HEK293 (cell line): Measurements from ENCODE around the gene RSBN1L.

ENCODE experiments used
- CTCF ChIA-PET: fragments of 350-600 bp; formaldehyde crosslinking; extraction: SDS; loops from one replicate; lab custom pipeline; 2021; ENCODE audit warnings: antibody characterized with exemption; lab: Yijun Ruan, JAX
- POLR2A ChIA-PET: fragments of 300-600 bp; formaldehyde crosslinking; extraction: SDS; loops from one replicate; lab custom pipeline; 2020; ENCODE audit warnings: antibody characterized with exemption, inconsistent platforms; lab: Yijun Ruan, JAX
- H3K27ac ChIP-seq: fragments of 200-500 bp; sonication (Bioruptor generic); 2 replicates; pipeline ENCODE4 v1.5.1; 2014; ENCODE audit warnings: low read depth, low read length, control low read depth, inconsistent platforms; ENCODE audit errors: extremely low read depth
- H3K36me3 ChIP-seq, 2 experiments: fragments of 200-500 bp in 1 of 2; sonication (Bioruptor generic) in 1 of 2; 1 replicate in 1 of 2; 2 replicates in 1 of 2; pipeline ENCODE4 v1.5.1; 2014 to 2017; ENCODE audit warnings: inconsistent platforms in 2 of 2, low read length in 2 of 2; ENCODE audit not compliant: control insufficient read depth in 2 of 2, insufficient read depth in 1 of 2
- H3K4me1 ChIP-seq: fragments of 200-500 bp; sonication (Bioruptor generic); 2 replicates; pipeline ENCODE4 v1.5.1; 2014; ENCODE audit warnings: mild to moderate bottlenecking, low read length, inconsistent platforms; ENCODE audit not compliant: control insufficient read depth, insufficient read depth
- H3K4me3 ChIP-seq: 2 replicates; pipeline ENCODE4 v1.5.1; 2011; ENCODE audit warnings: low read depth, mild to moderate bottlenecking, control low read depth, low read length, moderate library complexity
- H3K9me3 ChIP-seq: fragments of 200-500 bp; sonication (Bioruptor generic); 2 replicates; pipeline ENCODE4 v1.5.1; 2014; ENCODE audit warnings: low read depth, low read length, inconsistent platforms; ENCODE audit not compliant: control insufficient read depth, insufficient read depth
- EGR2 ChIP-seq: fragments of 450-650 bp; formaldehyde crosslinking; IDR thresholded peaks from 2 replicates; pipeline ENCODE4 v1.5.1; 2016; ENCODE audit warnings: low read depth, missing biosample characterization, missing genetic modification characterization
- GLI4 ChIP-seq: fragments of 450-650 bp; formaldehyde crosslinking; IDR thresholded peaks from 2 replicates; pipeline ENCODE4 v1.5.1; 2016; ENCODE audit warnings: missing biosample characterization, missing genetic modification characterization
- KLF1 ChIP-seq: fragments of 450-650 bp; formaldehyde crosslinking; IDR thresholded peaks from 2 replicates; pipeline ENCODE4 v1.5.1; 2016; ENCODE audit warnings: missing biosample characterization, missing genetic modification characterization
- MYNN ChIP-seq: fragments of 450-650 bp; formaldehyde crosslinking; IDR thresholded peaks from 2 replicates; pipeline ENCODE4 v1.5.1; 2016; ENCODE audit warnings: missing biosample characterization, missing genetic modification characterization, borderline replicate concordance
- YY2 ChIP-seq: fragments of 450-650 bp; formaldehyde crosslinking; IDR thresholded peaks from 2 replicates; pipeline ENCODE4 v1.5.1; 2016; ENCODE audit warnings: missing biosample characterization, missing genetic modification characterization
- ZBTB7A ChIP-seq: fragments of 450-650 bp; formaldehyde crosslinking; IDR thresholded peaks from 2 replicates; pipeline ENCODE4 v1.5.1; 2016; ENCODE audit warnings: low read depth, missing biosample characterization, missing genetic modification characterization
- ZNF112 ChIP-seq: fragments of 450-650 bp; formaldehyde crosslinking; IDR thresholded peaks from 2 replicates; pipeline ENCODE4 v1.5.0; 2017; ENCODE audit warnings: missing biosample characterization, missing genetic modification characterization
- ZNF184 ChIP-seq: fragments of 450-650 bp; IDR thresholded peaks from 2 replicates; pipeline ENCODE4 v1.5.1; 2018; ENCODE audit warnings: missing biosample characterization, mild to moderate bottlenecking, missing genetic modification characterization
- ZNF19 ChIP-seq: fragments of 450-650 bp; formaldehyde crosslinking; IDR thresholded peaks from 2 replicates; pipeline ENCODE4; 2016; ENCODE audit warnings: missing biosample characterization, missing genetic modification characterization, low read depth
- ZNF211 ChIP-seq: fragments of 450-650 bp; formaldehyde crosslinking; IDR thresholded peaks from 2 replicates; pipeline ENCODE4 v1.5.1; 2016; ENCODE audit warnings: low read depth, missing biosample characterization, missing genetic modification characterization
- ZNF221 ChIP-seq: fragments of 450-650 bp; formaldehyde crosslinking; IDR thresholded peaks from 2 replicates; pipeline ENCODE4 v1.5.1; 2017; ENCODE audit warnings: missing biosample characterization, missing genetic modification characterization, borderline replicate concordance
- ZNF266 ChIP-seq: fragments of 450-650 bp; formaldehyde crosslinking; IDR thresholded peaks from 2 replicates; pipeline ENCODE4 v1.5.1; 2016; ENCODE audit warnings: missing biosample characterization, missing genetic modification characterization, low read depth
- ZNF311 ChIP-seq: fragments of 450-650 bp; formaldehyde crosslinking; IDR thresholded peaks from 2 replicates; pipeline ENCODE4 v1.5.1; 2017; ENCODE audit warnings: missing biosample characterization, missing genetic modification characterization, borderline replicate concordance
- ZNF501 ChIP-seq: fragments of 450-650 bp; formaldehyde crosslinking; IDR thresholded peaks from 2 replicates; pipeline ENCODE4 v1.5.1; 2016; ENCODE audit warnings: missing biosample characterization, missing genetic modification characterization
- ZNF510 ChIP-seq: fragments of 450-650 bp; formaldehyde crosslinking; IDR thresholded peaks from 2 replicates; pipeline ENCODE4 v1.5.1; 2018; ENCODE audit warnings: mild to moderate bottlenecking, missing genetic modification characterization, missing biosample characterization; ENCODE audit not compliant: insufficient replicate concordance
- ZXDB ChIP-seq: fragments of 450-650 bp; formaldehyde crosslinking; IDR thresholded peaks from 2 replicates; pipeline ENCODE4 v1.5.1; 2016; ENCODE audit warnings: missing biosample characterization, missing genetic modification characterization
- TF ChIP-seq, protein P1 (sequence below): fragments of 450-650 bp; formaldehyde crosslinking; IDR thresholded peaks from 2 replicates; pipeline ENCODE4 v1.5.1; 2016; ENCODE audit warnings: missing biosample characterization, missing genetic modification characterization
- TF ChIP-seq, protein P2 (sequence below): fragments of 450-650 bp; formaldehyde crosslinking; IDR thresholded peaks from 2 replicates; pipeline ENCODE4 v1.5.1; 2016; ENCODE audit warnings: missing biosample characterization, missing genetic modification characterization
- TF ChIP-seq, protein P3 (sequence below): fragments of 450-650 bp; formaldehyde crosslinking; IDR thresholded peaks from 2 replicates; pipeline ENCODE4 v1.5.1; 2016; ENCODE audit warnings: missing biosample characterization, missing genetic modification characterization
- TF ChIP-seq, protein P4 (sequence below): fragments of 450-650 bp; formaldehyde crosslinking; IDR thresholded peaks from 2 replicates; pipeline ENCODE4 v1.5.1; 2016; ENCODE audit warnings: missing biosample characterization, missing genetic modification characterization

The RSBN1L gene

DNA sequence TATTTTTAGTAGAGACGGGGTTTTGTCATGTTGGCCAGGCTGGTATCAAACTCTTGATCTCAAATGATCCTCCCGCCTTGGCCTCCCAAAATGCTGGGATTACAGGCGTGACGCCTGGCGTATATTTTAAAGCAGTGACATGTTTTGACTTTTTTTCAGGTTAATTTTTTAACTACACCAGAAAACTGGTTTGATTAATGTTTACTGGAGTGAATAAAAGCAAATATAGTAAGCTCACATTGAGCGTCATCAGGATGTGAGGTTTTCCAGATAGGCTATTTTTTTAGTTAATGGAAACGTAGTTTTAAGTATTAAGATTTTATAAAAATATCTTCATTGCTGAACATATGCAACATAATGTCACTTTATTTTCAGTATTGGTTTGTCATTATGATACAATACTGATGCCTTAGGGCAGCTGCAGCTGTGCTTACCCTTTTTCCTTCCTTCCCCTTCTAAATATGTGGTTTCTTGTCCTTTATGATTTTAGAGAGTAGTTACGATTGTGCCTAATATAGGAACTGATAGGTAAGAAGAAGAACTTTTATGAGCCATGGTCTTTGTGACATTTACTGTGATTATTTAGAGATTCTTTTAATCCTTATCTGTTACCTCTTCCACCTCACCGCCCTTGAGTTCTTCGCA, 64.7 kb downstream of the RSBN1L start:
- Histone ChIP-seq H3K4me1 (peaks cover 5% of the 10 kb centered on the region; the same call in 1 of the 2 replicates), H3K9me3 (no peaks in the 10 kb centered on the region), H3K36me3 (no peaks in the 10 kb centered on the region; a peak in 1 of 3 replicates), H3K27ac (no peak overlapping the region), H3K4me3 (no peak overlapping the region)
- TF ChIP-seq, protein P1, sequence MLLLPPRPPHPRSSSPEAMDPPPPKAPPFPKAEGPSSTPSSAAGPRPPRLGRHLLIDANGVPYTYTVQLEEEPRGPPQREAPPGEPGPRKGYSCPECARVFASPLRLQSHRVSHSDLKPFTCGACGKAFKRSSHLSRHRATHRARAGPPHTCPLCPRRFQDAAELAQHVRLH (tag by site-specific recombination), result no peak
- TF ChIP-seq ZNF112 (tag by site-specific recombination), result no peak
- no peak for TF ChIP-seq ZNF510
- TF ChIP-seq ZNF221 (tag by site-specific recombination), result no peak
- TF ChIP-seq ZNF211 (tag by site-specific recombination), result no peak
- TF ChIP-seq, protein P2, sequence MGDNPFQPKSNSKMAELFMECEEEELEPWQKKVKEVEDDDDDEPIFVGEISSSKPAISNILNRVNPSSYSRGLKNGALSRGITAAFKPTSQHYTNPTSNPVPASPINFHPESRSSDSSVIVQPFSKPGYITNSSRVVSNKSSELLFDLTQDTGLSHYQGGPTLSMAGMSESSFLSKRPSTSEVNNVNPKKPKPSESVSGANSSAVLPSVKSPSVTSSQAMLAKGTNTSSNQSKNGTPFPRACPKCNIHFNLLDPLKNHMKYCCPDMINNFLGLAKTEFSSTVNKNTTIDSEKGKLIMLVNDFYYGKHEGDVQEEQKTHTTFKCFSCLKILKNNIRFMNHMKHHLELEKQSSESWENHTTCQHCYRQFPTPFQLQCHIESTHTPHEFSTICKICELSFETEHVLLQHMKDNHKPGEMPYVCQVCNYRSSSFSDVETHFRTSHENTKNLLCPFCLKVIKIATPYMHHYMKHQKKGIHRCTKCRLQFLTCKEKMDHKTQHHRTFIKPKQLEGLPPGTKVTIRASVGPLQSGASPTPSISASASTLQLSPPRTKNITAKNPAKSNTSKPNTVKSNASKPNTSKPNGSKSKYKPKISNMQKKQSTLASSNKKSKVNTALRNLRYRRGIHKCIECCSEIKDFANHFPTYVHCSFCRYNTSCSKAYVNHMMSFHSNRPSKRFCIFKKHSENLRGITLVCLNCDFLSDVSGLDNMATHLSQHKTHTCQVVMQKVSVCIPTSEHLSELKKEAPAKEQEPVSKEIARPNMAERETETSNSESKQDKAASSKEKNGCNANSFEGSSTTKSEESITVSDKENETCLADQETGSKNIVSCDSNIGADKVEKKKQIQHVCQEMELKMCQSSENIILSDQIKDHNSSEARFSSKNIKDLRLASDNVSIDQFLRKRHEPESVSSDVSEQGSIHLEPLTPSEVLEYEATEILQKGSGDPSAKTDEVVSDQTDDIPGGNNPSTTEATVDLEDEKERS (tag by site-specific recombination), result no peak
- no peak for TF ChIP-seq ZNF266 (tag by site-specific recombination)
- TF ChIP-seq, protein P3, sequence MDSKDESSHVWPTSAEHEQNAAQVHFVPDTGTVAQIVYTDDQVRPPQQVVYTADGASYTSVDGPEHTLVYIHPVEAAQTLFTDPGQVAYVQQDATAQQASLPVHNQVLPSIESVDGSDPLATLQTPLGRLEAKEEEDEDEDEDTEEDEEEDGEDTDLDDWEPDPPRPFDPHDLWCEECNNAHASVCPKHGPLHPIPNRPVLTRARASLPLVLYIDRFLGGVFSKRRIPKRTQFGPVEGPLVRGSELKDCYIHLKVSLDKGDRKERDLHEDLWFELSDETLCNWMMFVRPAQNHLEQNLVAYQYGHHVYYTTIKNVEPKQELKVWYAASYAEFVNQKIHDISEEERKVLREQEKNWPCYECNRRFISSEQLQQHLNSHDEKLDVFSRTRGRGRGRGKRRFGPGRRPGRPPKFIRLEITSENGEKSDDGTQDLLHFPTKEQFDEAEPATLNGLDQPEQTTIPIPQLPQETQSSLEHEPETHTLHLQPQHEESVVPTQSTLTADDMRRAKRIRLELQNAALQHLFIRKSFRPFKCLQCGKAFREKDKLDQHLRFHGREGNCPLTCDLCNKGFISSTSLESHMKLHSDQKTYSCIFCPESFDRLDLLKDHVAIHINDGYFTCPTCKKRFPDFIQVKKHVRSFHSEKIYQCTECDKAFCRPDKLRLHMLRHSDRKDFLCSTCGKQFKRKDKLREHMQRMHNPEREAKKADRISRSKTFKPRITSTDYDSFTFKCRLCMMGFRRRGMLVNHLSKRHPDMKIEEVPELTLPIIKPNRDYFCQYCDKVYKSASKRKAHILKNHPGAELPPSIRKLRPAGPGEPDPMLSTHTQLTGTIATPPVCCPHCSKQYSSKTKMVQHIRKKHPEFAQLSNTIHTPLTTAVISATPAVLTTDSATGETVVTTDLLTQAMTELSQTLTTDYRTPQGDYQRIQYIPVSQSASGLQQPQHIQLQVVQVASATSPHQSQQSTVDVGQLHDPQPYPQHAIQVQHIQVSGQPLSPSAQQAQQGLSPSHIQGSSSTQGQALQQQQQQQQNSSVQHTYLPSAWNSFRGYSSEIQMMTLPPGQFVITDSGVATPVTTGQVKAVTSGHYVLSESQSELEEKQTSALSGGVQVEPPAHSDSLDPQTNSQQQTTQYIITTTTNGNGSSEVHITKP (tag by site-specific recombination), result no peak
- TF ChIP-seq YY2, result no peak
- TF ChIP-seq EGR2, result no peak
- TF ChIP-seq MYNN (tag by site-specific recombination), result no peak
- no peak for TF ChIP-seq ZNF184 (tag by site-specific recombination)
- no peak for TF ChIP-seq GLI4 (tag by site-specific recombination)
- no peak for TF ChIP-seq KLF1 (tag by site-specific recombination)
- TF ChIP-seq ZBTB7A, result no peak
- no peak for TF ChIP-seq ZNF311 (tag by site-specific recombination)
- TF ChIP-seq, protein P4, sequence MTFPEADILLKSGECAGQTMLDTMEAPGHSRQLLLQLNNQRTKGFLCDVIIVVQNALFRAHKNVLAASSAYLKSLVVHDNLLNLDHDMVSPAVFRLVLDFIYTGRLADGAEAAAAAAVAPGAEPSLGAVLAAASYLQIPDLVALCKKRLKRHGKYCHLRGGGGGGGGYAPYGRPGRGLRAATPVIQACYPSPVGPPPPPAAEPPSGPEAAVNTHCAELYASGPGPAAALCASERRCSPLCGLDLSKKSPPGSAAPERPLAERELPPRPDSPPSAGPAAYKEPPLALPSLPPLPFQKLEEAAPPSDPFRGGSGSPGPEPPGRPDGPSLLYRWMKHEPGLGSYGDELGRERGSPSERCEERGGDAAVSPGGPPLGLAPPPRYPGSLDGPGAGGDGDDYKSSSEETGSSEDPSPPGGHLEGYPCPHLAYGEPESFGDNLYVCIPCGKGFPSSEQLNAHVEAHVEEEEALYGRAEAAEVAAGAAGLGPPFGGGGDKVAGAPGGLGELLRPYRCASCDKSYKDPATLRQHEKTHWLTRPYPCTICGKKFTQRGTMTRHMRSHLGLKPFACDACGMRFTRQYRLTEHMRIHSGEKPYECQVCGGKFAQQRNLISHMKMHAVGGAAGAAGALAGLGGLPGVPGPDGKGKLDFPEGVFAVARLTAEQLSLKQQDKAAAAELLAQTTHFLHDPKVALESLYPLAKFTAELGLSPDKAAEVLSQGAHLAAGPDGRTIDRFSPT (tag by site-specific recombination), result no peak
- TF ChIP-seq ZNF19 (tag by site-specific recombination), result no peak
- TF ChIP-seq ZNF501 (tag by site-specific recombination), result no peak
- TF ChIP-seq ZXDB (tag by site-specific recombination), result no peak
- ChIA-PET POLR2A (interaction anchor here (1.1 kb wide), 1 partner anchor 38 kb away, joined by 3 read pairs; the partner anchor contains the start of genes PHTF2 and TMEM60), CTCF (interaction anchor here (0.6 to 2.9 kb wide), 4 partner anchors 31 to 139 kb away, joined by 5 to 49 read pairs (median 9); no protein-coding TSS in a partner anchor)
